Panc1 (cell line): ENCODE results near the gene WRAP73.

Experiments used
- POLR2AphosphoS5 ChIP-seq: IDR thresholded peaks from 2 replicates; pipeline ENCODE4 v1.6.1; 2012; ENCODE audit warnings: mild to moderate bottlenecking, low read depth, low read length, moderate library complexity
- REST ChIP-seq, 2 experiments: IDR thresholded peaks; 2 replicates each; pipeline ENCODE4 v1.6.1; 2011 to 2012; ENCODE audit warnings: low read depth in 2 of 2, control low read depth in 1 of 2, low read length in 1 of 2, mild to moderate bottlenecking in 1 of 2, moderate library complexity in 1 of 2; ENCODE audit not compliant: insufficient read depth in 1 of 2
- SIN3A ChIP-seq: IDR thresholded peaks from 2 replicates; pipeline ENCODE4 v1.6.1; 2012; ENCODE audit warnings: low read depth, mild to moderate bottlenecking, low read length, moderate library complexity, borderline replicate concordance; ENCODE audit not compliant: insufficient read depth
- TF ChIP-seq, protein P1 (sequence below): fragments of 450-650 bp; IDR thresholded peaks from 2 replicates; pipeline ENCODE4 v1.5.1; 2017; ENCODE audit warnings: mild to moderate bottlenecking

GRCh38 chr1:3676581-3677470 lies 26.9 kb upstream of the WRAP73 start:
- TF ChIP-seq, protein P1, sequence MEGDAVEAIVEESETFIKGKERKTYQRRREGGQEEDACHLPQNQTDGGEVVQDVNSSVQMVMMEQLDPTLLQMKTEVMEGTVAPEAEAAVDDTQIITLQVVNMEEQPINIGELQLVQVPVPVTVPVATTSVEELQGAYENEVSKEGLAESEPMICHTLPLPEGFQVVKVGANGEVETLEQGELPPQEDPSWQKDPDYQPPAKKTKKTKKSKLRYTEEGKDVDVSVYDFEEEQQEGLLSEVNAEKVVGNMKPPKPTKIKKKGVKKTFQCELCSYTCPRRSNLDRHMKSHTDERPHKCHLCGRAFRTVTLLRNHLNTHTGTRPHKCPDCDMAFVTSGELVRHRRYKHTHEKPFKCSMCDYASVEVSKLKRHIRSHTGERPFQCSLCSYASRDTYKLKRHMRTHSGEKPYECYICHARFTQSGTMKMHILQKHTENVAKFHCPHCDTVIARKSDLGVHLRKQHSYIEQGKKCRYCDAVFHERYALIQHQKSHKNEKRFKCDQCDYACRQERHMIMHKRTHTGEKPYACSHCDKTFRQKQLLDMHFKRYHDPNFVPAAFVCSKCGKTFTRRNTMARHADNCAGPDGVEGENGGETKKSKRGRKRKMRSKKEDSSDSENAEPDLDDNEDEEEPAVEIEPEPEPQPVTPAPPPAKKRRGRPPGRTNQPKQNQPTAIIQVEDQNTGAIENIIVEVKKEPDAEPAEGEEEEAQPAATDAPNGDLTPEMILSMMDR = no peak
- TF ChIP-seq REST (IDR thresholded peaks at IDR 0.05; ENCODE audit: insufficient read depth in 1 of 2, low read depth in 2 of 2, low read length in 1 of 2) = no peak
- no peak for TF ChIP-seq SIN3A
- TF ChIP-seq POLR2AphosphoS5 = no peak
